Neural cell (in vitro differentiated cells): ENCODE data around the gene TMPRSS2. TPM values are rescaled to one million over a fixed set of nuclear protein-coding genes. Genes with fewer than 3 reads are reported as not detected.

Experiments
- H2AFZ ChIP-seq: fragments of 200-600, 300-800 bp; sonication (generic), shearing (Covaris generic); 2 replicates; pipeline ENCODE4 v1.6.0; 2014; ENCODE audit warnings: low read depth, mild to moderate bottlenecking, antibody characterized with exemption, low read length, moderate library complexity
- H3F3A ChIP-seq: fragments of 200-600 bp; shearing (Covaris generic); 2 replicates; pipeline ENCODE4 v1.6.1; 2016; ENCODE audit warnings: mild to moderate bottlenecking, moderate library complexity, mixed read lengths, antibody characterized with exemption, low read length; ENCODE audit not compliant: insufficient read depth, poor library complexity, severe bottlenecking
- H3K27ac ChIP-seq: fragments of 200-600, 300-800 bp; sonication (generic), shearing (Covaris generic); 2 replicates; pipeline ENCODE4 v1.5.1; 2014; ENCODE audit warnings: mild to moderate bottlenecking, low read length, moderate library complexity
- H3K27me3 ChIP-seq: fragments of 300-800, 200-600 bp; sonication (generic), shearing (Covaris generic); 2 replicates; pipeline ENCODE4 v1.6.0; 2014; ENCODE audit warnings: mild to moderate bottlenecking, low read depth, low read length, moderate library complexity; ENCODE audit not compliant: insufficient read depth
- H3K36me3 ChIP-seq: fragments of 300-800, 200-600 bp; sonication (generic), shearing (Covaris generic); 2 replicates; pipeline ENCODE4 v1.5.1; 2014; ENCODE audit warnings: mild to moderate bottlenecking, antibody characterized with exemption, low read length, moderate library complexity; ENCODE audit not compliant: insufficient read depth
- H3K4me2 ChIP-seq: fragments of 300-800, 200-600 bp; sonication (generic), shearing (Covaris generic); 2 replicates; pipeline ENCODE4 v1.6.0; 2014; ENCODE audit warnings: mild to moderate bottlenecking, low read length
- H3K4me3 ChIP-seq: fragments of 300-800, 200-600 bp; sonication (generic), shearing (Covaris generic); 2 replicates; pipeline ENCODE4 v1.5.1; 2014; ENCODE audit warnings: mild to moderate bottlenecking, low read length, moderate library complexity
- H3K79me2 ChIP-seq: fragments of 200-600 bp; shearing (Covaris generic); replicated peaks from 2 replicates; pipeline ENCODE4 v1.6.0; 2014; ENCODE audit warnings: mild to moderate bottlenecking, low read length, moderate library complexity; ENCODE audit not compliant: insufficient read depth
- H3K9ac ChIP-seq: fragments of 300-800, 200-600 bp; sonication (generic), shearing (Covaris generic); 2 replicates; pipeline ENCODE4 v1.6.1; 2016; ENCODE audit warnings: mild to moderate bottlenecking, low read length, mixed read lengths
- H3K9me2 ChIP-seq: fragments of 200-600 bp; shearing (Covaris generic); 2 replicates; pipeline ENCODE4 v1.6.1; 2016; ENCODE audit warnings: mild to moderate bottlenecking, low read length, mixed read lengths; ENCODE audit not compliant: insufficient read depth
- H3K9me3 ChIP-seq: fragments of 200-600, 300-800 bp; sonication (generic), shearing (Covaris generic); 2 replicates; pipeline ENCODE4 v1.6.1; 2016; ENCODE audit warnings: mild to moderate bottlenecking, mixed run types, low read length, moderate library complexity, mixed read lengths
- H4K20me1 ChIP-seq: fragments of 200-600 bp; shearing (Covaris generic); 2 replicates; pipeline ENCODE4 v1.6.1; 2016; ENCODE audit warnings: mild to moderate bottlenecking, mixed run types; ENCODE audit not compliant: insufficient read depth
- CTCF ChIP-seq: fragments of 450-650 bp; IDR thresholded peaks from 2 replicates; pipeline ENCODE4 v1.5.1; 2014; ENCODE audit warnings: antibody characterized with exemption, mild to moderate bottlenecking, moderate library complexity; ENCODE audit not compliant: poor library complexity, severe bottlenecking
- EP300 ChIP-seq: fragments of 450-650 bp; conservative IDR thresholded peaks from 2 replicates; pipeline ENCODE4 v1.6.1; 2014; ENCODE audit warnings: antibody characterized with exemption, mild to moderate bottlenecking, moderate library complexity; ENCODE audit not compliant: poor library complexity, severe bottlenecking
- EZH2 ChIP-seq: fragments of 200-600, 300-800 bp; shearing (Covaris generic), sonication (generic); IDR thresholded peaks from 2 replicates; pipeline ENCODE4 v1.6.1; 2014; ENCODE audit warnings: antibody characterized with exemption, low read length, borderline replicate concordance, mild to moderate bottlenecking; ENCODE audit not compliant: insufficient read depth, poor library complexity, severe bottlenecking
- MXI1 ChIP-seq: fragments of 450-650 bp; conservative IDR thresholded peaks from 2 replicates; pipeline ENCODE4 v1.6.1; 2014; ENCODE audit warnings: antibody characterized with exemption, mild to moderate bottlenecking; ENCODE audit not compliant: poor library complexity, severe bottlenecking
- POLR2AphosphoS5 ChIP-seq: IDR thresholded peaks from 2 replicates; pipeline ENCODE4 v1.6.1; 2012
- RAD21 ChIP-seq: fragments of 450-650 bp; conservative IDR thresholded peaks from 2 replicates; pipeline ENCODE4 v1.6.1; 2014; ENCODE audit warnings: antibody characterized with exemption, mild to moderate bottlenecking, moderate library complexity
- REST ChIP-seq: IDR thresholded peaks from 2 replicates; pipeline ENCODE4 v1.6.1; 2012; ENCODE audit warnings: borderline replicate concordance
- SMC3 ChIP-seq: fragments of 450-650 bp; conservative IDR thresholded peaks from 2 replicates; pipeline ENCODE4 v1.6.1; 2014; ENCODE audit warnings: antibody characterized with exemption, mild to moderate bottlenecking, moderate library complexity; ENCODE audit not compliant: poor library complexity
- TAF1 ChIP-seq: IDR thresholded peaks from 2 replicates; pipeline ENCODE4 v1.6.1; 2012; ENCODE audit warnings: low read depth
- polyA plus RNA-seq: library from polyadenylated mRNA; depleted of rRNA; stranded (reverse); fragments of >200 nt; gene quantifications from 2 replicates; pipeline ENCODE4 v1.2.3, GENCODE V29; 2014

Gene TMPRSS2
- polyA plus RNA-seq, 1 donor from 2014 or later, result not detected

- no peaks in the 10 kb centered on the region for H3K36me3 ChIP-seq
- no peak overlapping the region for H3K9ac ChIP-seq
- H3K4me3 ChIP-seq, result no peak overlapping the region
- no peak for TF ChIP-seq CTCF
- no peak for TF ChIP-seq SMC3
- TF ChIP-seq MXI1, result no peak
- no peak for TF ChIP-seq EZH2
- no peak for TF ChIP-seq EP300
- no peak for TF ChIP-seq RAD21
- no peak for TF ChIP-seq TAF1
- no peak for TF ChIP-seq POLR2AphosphoS5
- no peak for TF ChIP-seq REST
- no peak overlapping the region for H3K27ac ChIP-seq
- H3K9me3 ChIP-seq, result no peaks in the 10 kb centered on the region
- H3K79me2 ChIP-seq, result no peaks in the 10 kb centered on the region
- H3F3A ChIP-seq, result no peaks in the 10 kb centered on the region
- H4K20me1 ChIP-seq, result no peaks in the 10 kb centered on the region
- H2AFZ ChIP-seq, result no peak overlapping the region
- H3K27me3 ChIP-seq, result peaks cover 27% of the 10 kb centered on the region
- no peak overlapping the region for H3K4me2 ChIP-seq
- H3K9me2 ChIP-seq, result no peaks in the 10 kb centered on the region
Observed at GRCh38 chr21:41427556-41427955, 80.4 kb downstream of the TMPRSS2 start.

GRCh38 chr21:41426676-41427404 is 81.1 kb downstream of the TMPRSS2 start:
- H3K36me3 ChIP-seq, result no peaks in the 10 kb centered on the region
- H3F3A ChIP-seq, result no peaks in the 10 kb centered on the region
- H3K79me2 ChIP-seq, result no peaks in the 10 kb centered on the region
- TF ChIP-seq EZH2 (no peak), SMC3 (no peak), EP300 (no peak), TAF1 (no peak)
- peaks cover 27% of the 10 kb centered on the region for H3K27me3 ChIP-seq
- no peak overlapping the region for H3K9ac ChIP-seq
- no peak overlapping the region for H3K4me2 ChIP-seq
- no peaks in the 10 kb centered on the region for H3K9me3 ChIP-seq
- no peaks in the 10 kb centered on the region for H3K9me2 ChIP-seq
- H4K20me1 ChIP-seq, result no peaks in the 10 kb centered on the region
- H2AFZ ChIP-seq, result no peak overlapping the region
- peak overlapping the region; percentile 60 for H3K4me3 ChIP-seq
- H3K27ac ChIP-seq, result no peak overlapping the region
